Suprapubic skin (tissue), 4 donors: Measurements from ENCODE around the gene DUSP15. TPM values are rescaled to one million over a fixed set of nuclear protein-coding genes. Genes with fewer than 3 reads are reported as not detected.
A peak's percentile ranks its signal among the peaks of the same experiment; 100 is the strongest.

ENCODE experiments used
- DNase-seq, 2 donors: peaks; one replicate each; pipeline ENCODE4 v3.0.0-alpha.2; 2019; ENCODE audit warnings: low spot score in 2 of 2
- H3K27ac ChIP-seq: fragments of 200-600 bp; sonication (generic); one replicate; pipeline ENCODE4 v1.5.1; 2019
- H3K27me3 ChIP-seq: fragments of 200-600 bp; sonication (generic); one replicate; pipeline ENCODE4 v1.5.1; 2019
- H3K36me3 ChIP-seq: fragments of 200-600 bp; sonication (generic); one replicate; pipeline ENCODE4 v1.5.1; 2019
- H3K4me1 ChIP-seq: fragments of 200-600 bp; sonication (generic); one replicate; pipeline ENCODE4 v1.5.1; 2019
- H3K4me3 ChIP-seq: fragments of 200-600 bp; sonication (generic); one replicate; pipeline ENCODE4 v1.5.1; 2019; ENCODE audit warnings: mild to moderate bottlenecking
- H3K9me3 ChIP-seq: fragments of 200-600 bp; sonication (generic); one replicate; pipeline ENCODE4 v1.5.1; 2019
- CTCF ChIP-seq, 2 donors: fragments of 200-600 bp in 1 of 2; fragments of 450-650 bp in 1 of 2; sonication (generic) in 1 of 2; IDR thresholded peaks; one replicate each; pipeline ENCODE4 v1.5.1; 2016 to 2019; ENCODE audit warnings: antibody characterized with exemption in 2 of 2, mild to moderate bottlenecking in 1 of 2, moderate library complexity in 1 of 2
- EP300 ChIP-seq: sonication (generic); formaldehyde crosslinking; IDR thresholded peaks from one replicate; pipeline ENCODE4 v1.6.1; 2017; ENCODE audit warnings: antibody characterized with exemption
- POLR2A ChIP-seq, 2 donors: fragments of 450-650 bp; IDR thresholded peaks; one replicate each; pipeline ENCODE4 v1.6.1; 2017; ENCODE audit warnings: antibody characterized with exemption in 2 of 2, mild to moderate bottlenecking in 2 of 2, moderate library complexity in 2 of 2
- POLR2AphosphoS5 ChIP-seq, 3 donors: sonication (generic); formaldehyde crosslinking; IDR thresholded peaks; one replicate each; pipeline ENCODE4 v1.6.1; 2017; ENCODE audit warnings: antibody characterized with exemption in 3 of 3
- WGBS: methylation state at CpG from one replicate; pipeline ENCODE4 v1.1.5; 2018; 5-methylcytosine and 5-hydroxymethylcytosine counted together
- total RNA-seq, 4 donors: library from RNA; depleted of rRNA; stranded (reverse); fragments of >200 nt; gene quantifications; one replicate each; pipeline ENCODE4 v1.1.0, GENCODE V29; 2016

The DUSP15 gene
- total RNA-seq, 4 donors from 2014 or later: 1.1 to 2.4 (median 1.1) TPM; not detected in 1

- H3K36me3 ChIP-seq: no peaks in the 10 kb centered on the region
- H3K27me3 ChIP-seq: peaks cover 20% of the 10 kb centered on the region
These were observed 11.6 kb downstream of the DUSP15 start for GRCh38 chr20:31858760-31859083.

GRCh38 chr20:31857861-31858759 lies 12.2 kb downstream of the DUSP15 start:
- no peaks in the 10 kb centered on the region for H3K9me3 ChIP-seq
- no peak overlapping the region for H3K27ac ChIP-seq
- peaks cover 20% of the 10 kb centered on the region for H3K27me3 ChIP-seq
- WGBS: 86% methylated on average over 13 of the region's 15 CpGs
- H3K4me3 ChIP-seq: no peak overlapping the region
- TF ChIP-seq EP300: no peak
- TF ChIP-seq POLR2A (IDR thresholded peaks at IDR 0.05): no peak
- TF ChIP-seq POLR2AphosphoS5 (IDR thresholded peaks at IDR 0.05): no peak
- no peak for TF ChIP-seq CTCF (IDR thresholded peaks at IDR 0.05)
- H3K4me1 ChIP-seq: peaks cover 19% of the 10 kb centered on the region
- no peaks in the 10 kb centered on the region for H3K36me3 ChIP-seq
- DNase-seq: peak in 1 of 2 donors; percentile 41

More at GRCh38 chr20:31858760-31859083, 11.6 kb downstream of the DUSP15 start:
- Histone ChIP-seq H3K27ac (no peak overlapping the region), H3K4me3 (no peak overlapping the region), H3K9me3 (no peaks in the 10 kb centered on the region), H3K4me1 (peaks cover 19% of the 10 kb centered on the region)
- peak in 1 of 2 donors; percentile 6 for DNase-seq
- WGBS: 64% methylated on average over 2 of the region's 3 CpGs
- TF ChIP-seq POLR2A (IDR thresholded peaks at IDR 0.05) (no peak), CTCF (IDR thresholded peaks at IDR 0.05) (no peak), EP300 (no peak), POLR2AphosphoS5 (IDR thresholded peaks at IDR 0.05) (no peak)

- peaks cover 19% of the 10 kb centered on the region for H3K4me1 ChIP-seq
- WGBS: 68% methylated on average over 3 of the region's 3 CpGs
- peaks cover 30% of the 10 kb centered on the region for H3K27me3 ChIP-seq
- no peaks in the 10 kb centered on the region for H3K9me3 ChIP-seq
- TF ChIP-seq POLR2AphosphoS5 (IDR thresholded peaks at IDR 0.05) (no peak), EP300 (no peak), POLR2A (IDR thresholded peaks at IDR 0.05) (no peak), CTCF (IDR thresholded peaks at IDR 0.05) (no peak)
- H3K4me3 ChIP-seq: no peak overlapping the region
- DNase-seq: peak in 1 of 2 donors; percentile 20
- H3K36me3 ChIP-seq: no peaks in the 10 kb centered on the region
- no peak overlapping the region for H3K27ac ChIP-seq
These were observed 13.8 kb downstream of the DUSP15 start for GRCh38 chr20:31856516-31856915.

GRCh38 chr20:31853481-31853880 lies 16.8 kb downstream of the DUSP15 start:
- DNase-seq: no peak
- TF ChIP-seq POLR2A (IDR thresholded peaks at IDR 0.05) (no peak), EP300 (no peak)
- H3K36me3 ChIP-seq: no peaks in the 10 kb centered on the region
- no peaks in the 10 kb centered on the region for H3K9me3 ChIP-seq
- no peak overlapping the region for H3K4me3 ChIP-seq
- H3K27ac ChIP-seq: no peak overlapping the region
- H3K4me1 ChIP-seq: peaks cover 4% of the 10 kb centered on the region
- 78% methylated on average over 7 of the region's 7 CpGs for WGBS
- peaks cover 42% of the 10 kb centered on the region for H3K27me3 ChIP-seq

GRCh38 chr20:31851240-31851955 lies 18.9 kb downstream of the DUSP15 start:
- Histone ChIP-seq H3K4me1 (peaks cover 4% of the 10 kb centered on the region), H3K27me3 (peaks cover 34% of the 10 kb centered on the region)

More at GRCh38 chr20:31851240-31851955, 18.9 kb downstream of the DUSP15 start:
- H3K36me3 ChIP-seq: no peaks in the 10 kb centered on the region
- H3K9me3 ChIP-seq: no peaks in the 10 kb centered on the region
- H3K4me3 ChIP-seq: no peak overlapping the region
- TF ChIP-seq POLR2A (IDR thresholded peaks at IDR 0.05) (no peak), POLR2AphosphoS5 (IDR thresholded peaks at IDR 0.05) (no peak), EP300 (no peak), CTCF (IDR thresholded peaks at IDR 0.05) (no peak)
- H3K27ac ChIP-seq: no peak overlapping the region
- 73% methylated on average over 11 of the region's 11 CpGs for WGBS
- DNase-seq: no peak
